AG04449 (cell line): ENCODE results near the gene CBX1.

ENCODE experiments used
- CTCF ChIA-PET: fragments of 350-600 bp; formaldehyde crosslinking; extraction: SDS; loops from one replicate; lab custom pipeline; 2021; ENCODE audit warnings: antibody characterized with exemption; lab: Yijun Ruan, JAX
- POLR2A ChIA-PET: fragments of 400-600, 350-600 bp; formaldehyde crosslinking; extraction: SDS; loops from one replicate; lab custom pipeline; 2020; ENCODE audit warnings: antibody characterized with exemption, inconsistent platforms; lab: Yijun Ruan, JAX
- DNase-seq: peaks from one replicate; pipeline ENCODE4 v3.0.0-alpha.2; 2010; ENCODE audit warnings: low read depth, low spot score
- H3K4me3 ChIP-seq: 2 replicates; pipeline ENCODE4 v1.5.1; 2011; ENCODE audit warnings: low read depth, mild to moderate bottlenecking, control low read depth, low read length
- TF ChIP-seq, protein P1 (sequence below): IDR thresholded peaks from one replicate; pipeline ENCODE4 v1.5.1; 2011; ENCODE audit warnings: mild to moderate bottlenecking, moderate library complexity, low read length, control low read depth, inconsistent platforms; ENCODE audit not compliant: insufficient read depth; ENCODE audit errors: missing control alignments

The CBX1 gene

DNA sequence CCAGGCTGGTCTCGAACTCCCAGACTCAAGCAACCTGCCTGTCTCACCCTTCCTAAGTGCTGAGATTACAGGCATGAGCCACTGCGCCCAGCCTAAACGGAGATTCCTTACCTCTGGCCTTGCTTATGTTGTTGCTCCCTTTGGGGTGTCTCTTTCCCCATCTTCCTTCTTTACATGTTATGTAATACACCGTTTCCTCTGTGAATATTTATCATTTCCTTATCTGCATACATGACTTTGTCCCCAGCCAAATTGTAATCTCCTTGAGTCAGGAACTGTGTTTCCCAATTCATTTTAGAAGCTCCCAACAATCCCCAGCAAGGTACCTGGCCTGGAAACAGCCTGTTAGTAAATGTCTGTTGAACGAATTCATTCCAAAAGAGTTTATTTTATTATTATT is 79.3 kb downstream of the CBX1 start:
- H3K4me3 ChIP-seq, result no peak overlapping the region
- no peak for DNase-seq
- CTCF ChIA-PET, result interaction anchor here (0.8 to 13.9 kb wide), 6 partner anchors 10 to 177 kb away, joined by 3 to 600 read pairs (median 69); partner anchors contain the start of genes CDK5RAP3, PNPO, PRR15L and SCRN2
- TF ChIP-seq, protein P1, sequence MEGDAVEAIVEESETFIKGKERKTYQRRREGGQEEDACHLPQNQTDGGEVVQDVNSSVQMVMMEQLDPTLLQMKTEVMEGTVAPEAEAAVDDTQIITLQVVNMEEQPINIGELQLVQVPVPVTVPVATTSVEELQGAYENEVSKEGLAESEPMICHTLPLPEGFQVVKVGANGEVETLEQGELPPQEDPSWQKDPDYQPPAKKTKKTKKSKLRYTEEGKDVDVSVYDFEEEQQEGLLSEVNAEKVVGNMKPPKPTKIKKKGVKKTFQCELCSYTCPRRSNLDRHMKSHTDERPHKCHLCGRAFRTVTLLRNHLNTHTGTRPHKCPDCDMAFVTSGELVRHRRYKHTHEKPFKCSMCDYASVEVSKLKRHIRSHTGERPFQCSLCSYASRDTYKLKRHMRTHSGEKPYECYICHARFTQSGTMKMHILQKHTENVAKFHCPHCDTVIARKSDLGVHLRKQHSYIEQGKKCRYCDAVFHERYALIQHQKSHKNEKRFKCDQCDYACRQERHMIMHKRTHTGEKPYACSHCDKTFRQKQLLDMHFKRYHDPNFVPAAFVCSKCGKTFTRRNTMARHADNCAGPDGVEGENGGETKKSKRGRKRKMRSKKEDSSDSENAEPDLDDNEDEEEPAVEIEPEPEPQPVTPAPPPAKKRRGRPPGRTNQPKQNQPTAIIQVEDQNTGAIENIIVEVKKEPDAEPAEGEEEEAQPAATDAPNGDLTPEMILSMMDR, result no peak
- POLR2A ChIA-PET, result no interaction called here
